HUDEP-2 (cell line): ENCODE results near the gene CARNS1.
"Not testable (repeated sequence)": the region's sequence is repeated elsewhere in the genome, so short reads cannot be mapped to it uniquely, and the experiment has no call there.

Source experiments
- DNase-seq, 76 experiments: peaks; one replicate each; lab custom pipeline; 2025; ENCODE audit not compliant: unreplicated experiment in 76 of 76; lab: John Stamatoyannopoulos, UW

The CARNS1 gene

GRCh38 chr11:67422891-67423290, 7.4 kb downstream of the CARNS1 start:
- no peak for DNase-seq

DNA sequence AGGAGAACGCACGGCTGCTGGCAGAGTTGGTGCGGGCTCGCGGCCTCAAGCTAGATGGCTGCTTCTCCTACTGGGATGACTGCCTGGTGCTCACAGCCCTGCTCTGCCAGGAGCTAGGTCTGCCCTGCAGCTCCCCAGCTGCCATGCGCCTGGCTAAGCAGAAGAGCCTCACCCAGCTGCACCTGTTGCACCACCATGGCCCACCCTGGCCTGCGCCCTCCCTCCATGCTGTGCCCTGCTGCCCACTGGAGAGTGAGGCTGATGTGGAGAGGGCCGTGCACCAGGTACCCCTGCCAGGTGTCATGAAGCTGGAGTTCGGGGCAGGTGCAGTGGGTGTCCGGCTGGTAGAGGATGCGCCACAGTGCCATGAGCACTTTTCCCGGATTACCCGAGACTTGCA, 8.0 kb downstream of the CARNS1 start:
- no peak for DNase-seq

- DNase-seq = no peak
Observed at GRCh38 chr11:67423891-67424613, 8.6 kb downstream of the CARNS1 start.

GRCh38 chr11:67427364-67427859, 11.9 kb downstream of the CARNS1 start:
- not testable (repeated sequence) for DNase-seq

DNA sequence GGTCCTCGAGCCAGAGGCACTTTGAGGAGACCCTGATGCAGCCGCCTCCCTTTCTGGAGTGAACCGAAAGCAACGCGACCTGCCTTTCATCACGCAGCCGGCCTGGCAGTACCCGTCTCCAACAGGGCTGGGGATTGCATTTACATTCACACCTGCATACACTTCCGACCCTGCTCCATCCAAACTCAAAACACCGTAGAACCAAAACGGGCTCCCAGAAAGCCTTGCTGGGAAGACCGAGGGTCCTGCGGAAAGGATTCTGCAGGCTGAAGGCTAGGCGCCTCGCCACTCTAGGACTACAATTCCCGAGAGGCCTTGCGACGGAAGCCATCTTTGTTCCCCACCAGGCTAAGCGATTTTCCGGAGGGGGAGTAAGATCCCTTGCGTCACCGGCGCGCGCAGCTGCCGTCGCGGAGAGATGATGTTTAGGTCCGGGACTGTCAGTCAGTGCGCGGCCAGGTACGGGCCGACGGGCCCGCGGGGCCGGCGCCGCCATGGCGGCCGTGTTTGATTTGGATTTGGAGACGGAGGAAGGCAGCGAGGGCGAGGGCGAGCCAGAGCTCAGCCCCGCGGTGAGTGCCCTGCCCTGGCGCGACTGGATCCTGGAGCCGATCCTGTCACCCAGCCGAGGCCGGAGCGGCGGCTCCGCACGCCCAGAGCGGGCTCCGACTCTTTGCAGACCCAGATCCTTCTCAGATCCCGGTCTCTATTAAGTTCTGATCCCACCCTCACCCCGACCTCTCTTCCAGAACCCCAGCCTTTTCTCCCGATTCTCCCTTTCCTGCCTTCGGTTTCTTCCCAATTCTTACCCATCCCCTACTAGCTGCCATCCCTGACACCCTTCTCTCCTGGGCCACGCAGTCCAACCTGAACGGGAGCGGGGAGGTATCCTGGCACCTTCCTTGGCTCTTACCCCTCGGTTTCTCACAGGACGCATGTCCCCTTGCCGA, 12.8 kb downstream of the CARNS1 start, which contains the start of gene RPS6KB2:
Gene RPS6KB2 (plus strand): TSS at position 443 of the 950 bp plus-strand sequence. CDS start 52 bp downstream, at position 495.
- DNase-seq = peak in 75 of 76 experiments; percentile 57 to 98 (median 93)

DNA sequence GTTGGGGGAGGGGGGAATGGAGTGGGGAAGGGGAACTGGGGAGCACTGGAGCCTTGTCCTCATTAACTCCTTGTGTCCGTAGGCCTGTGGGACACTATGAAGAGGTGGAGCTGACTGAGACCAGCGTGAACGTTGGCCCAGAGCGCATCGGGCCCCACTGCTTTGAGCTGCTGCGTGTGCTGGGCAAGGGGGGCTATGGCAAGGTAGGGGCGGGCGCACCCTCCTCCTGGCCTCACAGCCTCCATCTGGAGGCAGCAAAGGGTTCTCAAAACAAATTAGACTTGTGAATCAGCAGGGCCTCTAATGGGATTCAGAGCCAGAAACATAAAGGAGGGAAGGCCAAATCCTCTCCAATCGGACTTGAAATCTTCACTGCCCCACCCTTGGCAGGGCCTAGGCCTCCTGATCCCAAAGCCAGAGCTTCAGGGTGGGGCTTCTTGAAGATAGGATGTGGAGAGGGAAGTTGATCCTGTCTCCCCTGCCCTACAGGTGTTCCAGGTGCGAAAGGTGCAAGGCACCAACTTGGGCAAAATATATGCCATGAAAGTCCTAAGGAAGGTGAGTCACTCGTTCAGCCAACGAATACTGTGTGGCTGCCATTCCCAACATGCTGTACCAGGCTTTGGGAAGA, 13.7 kb downstream of the CARNS1 start:
- peak in 1 of 76 experiments; percentile 44 for DNase-seq

- DNase-seq = no peak
Observed at GRCh38 chr11:67429722-67430121, 14.2 kb downstream of the CARNS1 start.

GRCh38 chr11:67431346-67432249, 16.1 kb downstream of the CARNS1 start:
- no peak for DNase-seq

DNA sequence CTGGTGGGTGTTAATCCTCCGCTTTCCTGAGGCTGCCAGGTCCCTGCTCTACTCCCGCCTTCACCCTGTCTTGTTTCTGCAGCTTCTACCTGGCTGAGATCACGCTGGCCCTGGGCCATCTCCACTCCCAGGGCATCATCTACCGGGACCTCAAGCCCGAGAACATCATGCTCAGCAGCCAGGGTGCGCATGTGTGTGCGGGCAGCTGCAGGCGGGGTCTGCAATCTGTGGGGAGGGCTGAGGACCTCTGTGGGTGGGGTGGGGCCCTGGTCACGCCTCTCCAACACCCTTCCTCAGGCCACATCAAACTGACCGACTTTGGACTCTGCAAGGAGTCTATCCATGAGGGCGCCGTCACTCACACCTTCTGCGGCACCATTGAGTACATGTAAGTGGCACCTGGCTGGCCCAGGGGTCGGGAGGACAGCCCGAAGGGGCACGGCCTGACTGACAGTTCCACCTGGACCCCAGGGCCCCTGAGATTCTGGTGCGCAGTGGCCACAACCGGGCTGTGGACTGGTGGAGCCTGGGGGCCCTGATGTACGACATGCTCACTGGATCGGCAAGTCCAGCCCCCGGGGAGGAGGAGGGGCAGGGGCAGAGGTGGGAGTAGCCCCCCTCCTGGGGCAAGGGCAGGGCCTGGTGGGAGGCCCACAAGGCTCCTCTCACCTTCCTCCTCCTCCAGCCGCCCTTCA, 17.3 kb downstream of the CARNS1 start:
- DNase-seq = no peak

DNA sequence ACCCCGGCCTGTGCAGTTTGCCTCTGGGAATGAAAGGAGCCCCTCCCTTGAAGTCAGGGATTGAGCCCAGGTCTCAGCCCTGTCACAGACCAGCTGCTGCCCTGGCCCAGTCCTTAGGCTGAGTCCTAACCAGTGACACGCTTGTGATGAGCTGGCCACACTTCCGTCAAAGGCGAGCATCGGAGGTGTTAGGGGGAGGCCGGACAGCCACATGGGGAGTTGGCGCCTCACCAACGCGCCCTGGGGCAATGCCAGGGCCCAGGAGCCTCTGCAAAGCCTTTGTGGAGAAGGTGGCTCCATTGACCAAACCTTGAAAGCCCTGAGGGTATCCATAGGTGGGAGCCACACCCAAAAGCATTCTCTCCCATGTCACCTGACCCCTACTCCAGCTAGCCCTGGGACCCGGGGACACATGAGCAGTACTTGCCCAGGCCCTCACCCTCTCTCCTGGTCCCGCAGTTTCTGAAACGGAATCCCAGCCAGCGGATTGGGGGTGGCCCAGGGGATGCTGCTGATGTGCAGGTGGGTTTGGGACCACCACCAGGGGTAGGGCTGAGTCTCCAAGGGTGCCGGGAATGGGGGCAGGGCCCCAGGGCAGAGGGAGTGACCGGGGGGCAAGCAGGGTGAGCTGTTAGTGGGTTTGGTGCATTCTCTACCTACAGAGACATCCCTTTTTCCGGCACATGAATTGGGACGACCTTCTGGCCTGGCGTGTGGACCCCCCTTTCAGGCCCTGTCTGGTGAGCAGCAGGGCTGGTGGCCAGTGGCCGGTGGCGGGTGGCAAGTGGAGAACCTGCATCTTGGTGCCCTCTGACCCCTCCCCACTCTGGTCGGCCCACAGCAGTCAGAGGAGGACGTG, 18.3 kb downstream of the CARNS1 start:
- no peak for DNase-seq

DNA sequence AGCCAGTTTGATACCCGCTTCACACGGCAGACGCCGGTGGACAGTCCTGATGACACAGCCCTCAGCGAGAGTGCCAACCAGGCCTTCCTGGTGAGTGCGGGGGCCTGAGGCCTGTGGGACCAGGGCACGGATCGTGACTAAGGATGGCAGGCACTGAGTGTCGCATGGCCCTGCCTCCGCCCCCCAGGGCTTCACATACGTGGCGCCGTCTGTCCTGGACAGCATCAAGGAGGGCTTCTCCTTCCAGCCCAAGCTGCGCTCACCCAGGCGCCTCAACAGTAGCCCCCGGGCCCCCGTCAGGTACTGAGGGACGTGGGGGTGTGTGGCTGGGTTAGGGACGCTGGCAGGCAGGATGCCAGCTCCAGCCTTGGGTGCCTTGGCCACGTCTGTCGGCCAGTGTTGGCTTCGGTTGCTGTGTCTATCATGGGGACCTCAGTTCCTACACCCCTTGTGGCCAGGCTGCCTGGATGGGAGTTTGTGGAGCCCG, 19.0 kb downstream of the CARNS1 start:
- DNase-seq = no peak

GRCh38 chr11:67435031-67435726, 19.7 kb downstream of the CARNS1 start:
- no peak for DNase-seq

- no peak for DNase-seq
Observed at GRCh38 chr11:67435727-67436458, 20.4 kb downstream of the CARNS1 start.

- DNase-seq = no peak
Observed at GRCh38 chr11:67436459-67437081, 21.1 kb downstream of the CARNS1 start.

DNA sequence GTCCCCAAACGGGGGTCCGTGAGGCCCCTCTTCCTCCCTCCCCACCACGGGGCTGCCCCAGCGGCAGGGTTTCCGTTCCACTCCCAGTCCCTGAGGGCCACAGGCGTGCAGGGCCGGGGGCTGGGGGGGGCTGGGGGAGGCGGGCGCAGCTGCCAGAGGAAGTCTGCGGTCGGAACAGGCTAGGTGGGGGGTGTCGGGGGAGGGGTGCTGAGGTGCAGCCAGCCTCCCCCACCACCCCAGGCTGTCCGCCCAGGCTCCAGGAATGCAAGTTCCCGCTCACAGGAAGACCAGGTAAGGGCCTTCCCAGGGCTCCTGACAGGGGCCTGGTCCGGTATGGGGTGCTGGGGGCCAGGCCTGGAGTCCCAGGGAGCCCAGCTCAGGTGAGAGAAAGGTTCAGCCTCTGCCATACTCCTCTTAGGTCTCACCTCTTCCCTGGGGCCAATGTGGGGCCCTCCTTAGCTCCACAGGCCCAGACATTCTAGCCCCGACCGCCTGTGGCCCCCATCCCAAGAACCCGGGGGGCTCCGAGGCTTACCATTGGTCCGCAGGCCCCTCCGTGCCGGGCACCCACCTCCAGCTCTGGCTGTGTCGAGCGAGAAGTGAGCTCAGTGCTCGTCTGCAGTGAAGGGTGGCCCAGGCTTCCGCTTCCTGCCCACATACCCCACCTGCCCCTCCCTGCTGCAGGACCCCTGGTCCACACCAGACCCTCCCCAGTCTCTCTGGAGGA, 21.8 kb downstream of the CARNS1 start, which contains the start of gene PTPRCAP:
Gene PTPRCAP (minus strand): TSS at position 601 of the 727 bp plus-strand sequence. CDS start 63 bp downstream, at position 538.
- DNase-seq = no peak

- no peak for DNase-seq
Observed at GRCh38 chr11:67437809-67438157, 22.3 kb downstream of the CARNS1 start.
